ENCODE results near the gene FYN.

The FYN gene

DNA sequence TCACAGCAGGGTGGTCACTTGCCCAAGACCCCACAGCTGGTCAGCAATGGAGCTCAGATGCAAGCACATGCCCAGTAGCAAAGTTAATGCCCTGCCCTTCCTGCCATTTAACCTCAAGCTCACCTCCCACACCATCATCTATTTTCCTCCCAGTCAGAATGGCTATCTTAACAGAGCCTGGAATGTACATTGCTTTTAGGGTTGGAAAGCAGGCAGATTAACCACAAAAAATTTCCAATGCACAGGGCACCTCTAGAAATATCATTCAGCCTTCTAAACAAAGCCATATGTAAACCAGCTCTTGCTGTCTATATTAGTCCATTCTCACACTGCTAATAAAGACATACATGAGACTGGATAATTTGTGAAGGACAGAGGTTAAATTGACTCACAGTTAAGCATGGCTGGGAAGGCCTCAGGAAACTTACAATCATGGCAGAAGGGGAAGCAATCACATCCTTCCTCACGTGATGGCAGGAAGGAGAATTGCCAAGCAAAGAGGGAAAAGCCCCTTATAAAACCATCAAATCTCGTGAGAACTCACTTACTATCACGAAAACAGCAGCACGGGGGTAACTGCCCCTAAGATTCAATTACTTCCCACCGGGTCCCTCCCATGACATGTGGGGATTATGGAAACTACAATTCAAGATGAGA is 106.9 kb downstream of the FYN start:
- Histone ChIP-seq H3K36me3 (ENCODE audit: insufficient read depth, insufficient read length, low read length) (no peaks in the 10 kb centered on the region), H3K27me3 (ENCODE audit: insufficient read depth, insufficient read length) (no peaks in the 10 kb centered on the region), H3K4me3 (ENCODE audit: insufficient read length, low read depth) (no peak overlapping the region), H3K9me3 (ENCODE audit: insufficient read depth, low read length) (no peaks in the 10 kb centered on the region), H3K4me1 (ENCODE audit: insufficient read depth, insufficient read length) (no peaks in the 10 kb centered on the region), H3K9ac (ENCODE audit: insufficient read length, low read depth) (no peak overlapping the region)
- TF ChIP-seq ZNF274 (IDR thresholded peaks at IDR 0.05; ENCODE audit: low read depth, low read length) = no peak
- TF ChIP-seq YY1 (IDR thresholded peaks at IDR 0.05; ENCODE audit: insufficient read depth, insufficient read length) = no peak
- TF ChIP-seq SUZ12 (IDR thresholded peaks at IDR 0.05; ENCODE audit: extremely low read depth, insufficient read depth, insufficient read length) = no peak
- no peak for DNase-seq (ENCODE audit: low read depth, low spot score)

DNA sequence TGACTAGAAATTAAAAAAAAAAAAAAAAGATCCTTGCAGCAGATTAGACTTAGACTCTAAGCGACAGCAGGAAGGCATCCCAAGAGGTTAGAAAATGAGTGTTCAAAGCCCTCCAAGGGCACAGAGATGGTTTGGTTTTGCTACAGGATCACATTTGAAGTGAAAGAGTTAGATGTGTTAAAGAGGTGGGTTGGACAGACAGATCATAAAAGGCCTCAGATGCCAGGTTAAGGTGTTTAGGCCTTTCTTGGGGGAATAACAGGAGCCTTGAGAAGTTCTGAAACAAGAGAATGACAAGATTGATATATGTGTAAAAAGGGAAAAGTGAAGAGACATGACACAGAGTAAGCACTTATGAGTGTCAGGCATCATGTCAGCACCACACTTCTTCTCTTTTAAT is 107.5 kb downstream of the FYN start:
- no peak overlapping the region for H3K4me3 ChIP-seq (ENCODE audit: insufficient read length, low read depth)
- H3K36me3 ChIP-seq (ENCODE audit: insufficient read depth, insufficient read length, low read length) = no peaks in the 10 kb centered on the region
- DNase-seq (ENCODE audit: low read depth, low spot score) = no peak
- no peaks in the 10 kb centered on the region for H3K27me3 ChIP-seq (ENCODE audit: insufficient read depth, insufficient read length)
- no peak overlapping the region for H3K9ac ChIP-seq (ENCODE audit: insufficient read length, low read depth)
- H3K9me3 ChIP-seq (ENCODE audit: insufficient read depth, low read length) = no peaks in the 10 kb centered on the region
- H3K4me1 ChIP-seq (ENCODE audit: insufficient read depth, insufficient read length) = no peaks in the 10 kb centered on the region
- TF ChIP-seq SUZ12 (IDR thresholded peaks at IDR 0.05; ENCODE audit: extremely low read depth, insufficient read depth, insufficient read length) (no peak), YY1 (IDR thresholded peaks at IDR 0.05; ENCODE audit: insufficient read depth, insufficient read length) (no peak), ZNF274 (IDR thresholded peaks at IDR 0.05; ENCODE audit: low read depth, low read length) (no peak)

DNA sequence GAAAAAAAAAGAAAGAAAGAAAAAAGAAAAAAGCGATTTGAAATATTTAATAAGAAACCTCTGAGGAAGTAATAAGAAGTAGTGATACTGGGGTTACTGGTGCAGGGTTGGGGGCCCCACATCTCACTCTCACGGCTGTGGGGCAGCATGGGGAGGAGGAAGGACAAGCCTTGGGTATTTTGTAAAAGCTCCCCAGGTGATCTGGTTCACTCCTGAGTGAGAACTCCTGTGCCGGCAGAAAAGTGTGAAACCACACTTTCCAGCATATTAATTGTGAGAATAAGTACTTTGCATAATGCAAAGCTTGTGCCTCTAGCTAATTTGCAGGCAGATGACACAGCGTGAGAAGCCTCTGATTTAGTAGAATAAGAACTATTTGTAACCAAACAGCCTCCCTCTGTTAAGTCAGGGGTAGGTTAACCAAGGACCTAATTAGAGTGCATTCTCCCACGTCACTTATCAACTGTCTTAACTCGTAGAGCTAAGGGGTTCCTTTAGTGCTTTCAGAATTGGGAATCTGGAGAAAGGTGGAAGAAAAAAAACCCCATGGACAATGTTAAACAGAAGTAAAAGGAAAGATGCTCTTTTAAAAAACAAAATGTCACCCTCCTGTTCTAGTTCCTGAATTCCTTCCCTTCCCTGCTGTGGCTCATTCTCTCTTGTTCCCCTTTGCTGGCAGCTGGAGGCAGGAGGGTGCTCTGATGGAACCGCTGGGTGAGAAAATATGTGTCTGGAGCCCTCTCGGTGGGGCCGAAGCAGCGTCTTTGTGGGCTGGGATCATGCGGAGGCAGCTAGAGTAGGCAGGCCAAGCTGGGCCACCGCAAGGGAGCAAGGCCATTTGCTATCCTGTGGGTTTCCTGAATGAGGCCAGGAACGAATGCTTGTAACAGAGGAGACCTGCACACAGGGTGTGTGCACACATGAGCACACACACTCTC is 108.7 kb downstream of the FYN start:
- TF ChIP-seq SUZ12 (IDR thresholded peaks at IDR 0.05; ENCODE audit: extremely low read depth, insufficient read depth, insufficient read length) = no peak
- TF ChIP-seq ZNF274 (IDR thresholded peaks at IDR 0.05; ENCODE audit: low read depth, low read length) = no peak
- TF ChIP-seq YY1 (IDR thresholded peaks at IDR 0.05; ENCODE audit: insufficient read depth, insufficient read length) = no peak
- Histone ChIP-seq H3K27me3 (ENCODE audit: insufficient read depth, insufficient read length) (no peaks in the 10 kb centered on the region), H3K36me3 (ENCODE audit: insufficient read depth, insufficient read length, low read length) (no peaks in the 10 kb centered on the region), H3K9ac (ENCODE audit: insufficient read length, low read depth) (no peak overlapping the region), H3K9me3 (ENCODE audit: insufficient read depth, low read length) (no peaks in the 10 kb centered on the region), H3K4me3 (ENCODE audit: insufficient read length, low read depth) (no peak overlapping the region), H3K4me1 (ENCODE audit: insufficient read depth, insufficient read length) (no peaks in the 10 kb centered on the region)
- no peak for DNase-seq (ENCODE audit: low read depth, low spot score)

DNA sequence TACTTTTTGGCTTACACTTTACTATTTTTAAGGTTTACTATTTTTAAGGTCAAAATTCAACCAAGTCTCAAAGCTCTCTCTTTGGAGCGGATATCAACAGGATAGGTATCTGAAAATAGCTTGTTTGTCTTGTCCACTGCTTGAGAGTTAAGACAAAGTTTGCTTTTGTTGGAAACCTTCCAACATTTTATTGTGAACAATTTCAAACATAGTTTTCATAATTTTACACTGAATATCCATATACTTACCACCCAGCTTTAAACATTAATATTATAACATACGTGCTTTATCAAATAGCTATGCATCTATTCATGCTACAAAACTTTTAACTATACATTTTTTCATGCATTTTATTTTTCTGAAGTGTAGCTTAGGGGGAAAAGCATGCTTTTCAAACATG is 109.9 kb downstream of the FYN start:
- no peak overlapping the region for H3K4me3 ChIP-seq (ENCODE audit: insufficient read length, low read depth)

DNA sequence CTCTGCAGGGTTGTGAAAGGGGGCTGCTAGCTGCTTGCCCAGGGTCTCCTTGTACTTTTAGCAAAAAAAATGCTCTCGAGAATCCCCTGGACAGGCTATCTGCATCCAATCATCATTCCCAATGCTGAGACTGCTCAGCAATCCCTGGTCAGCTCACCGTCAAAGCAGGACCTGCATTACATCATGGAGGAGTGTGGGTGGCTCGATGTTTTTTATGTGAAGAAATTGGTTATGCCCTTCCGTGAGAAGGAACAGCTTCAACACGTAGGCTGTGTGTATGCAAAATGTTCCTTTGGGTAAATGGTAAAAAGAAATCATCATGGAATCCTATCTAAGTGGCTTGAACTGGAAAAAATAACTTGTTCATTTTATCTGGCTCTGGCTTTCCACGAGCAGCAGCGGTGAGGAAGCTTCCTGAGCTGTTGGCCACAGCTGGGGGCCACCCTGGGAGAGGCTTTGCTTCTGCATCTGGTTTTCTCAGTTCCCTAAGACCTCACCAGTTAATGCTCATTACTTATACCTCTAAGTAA is 111.4 kb downstream of the FYN start:
- H3K4me3 ChIP-seq (ENCODE audit: insufficient read length, low read depth) = no peak overlapping the region
- no peak overlapping the region for H3K9ac ChIP-seq (ENCODE audit: insufficient read length, low read depth)
- H3K9me3 ChIP-seq (ENCODE audit: insufficient read depth, low read length) = no peaks in the 10 kb centered on the region
- H3K27me3 ChIP-seq (ENCODE audit: insufficient read depth, insufficient read length) = no peaks in the 10 kb centered on the region
- no peak for TF ChIP-seq YY1 (IDR thresholded peaks at IDR 0.05; ENCODE audit: insufficient read depth, insufficient read length)
- no peak for TF ChIP-seq SUZ12 (IDR thresholded peaks at IDR 0.05; ENCODE audit: extremely low read depth, insufficient read depth, insufficient read length)
- no peak for TF ChIP-seq ZNF274 (IDR thresholded peaks at IDR 0.05; ENCODE audit: low read depth, low read length)
- H3K36me3 ChIP-seq (ENCODE audit: insufficient read depth, insufficient read length, low read length) = no peaks in the 10 kb centered on the region
- no peak for DNase-seq (ENCODE audit: low read depth, low spot score)
- H3K4me1 ChIP-seq (ENCODE audit: insufficient read depth, insufficient read length) = no peaks in the 10 kb centered on the region

More for the DNA sequence above, 109.9 kb downstream of the FYN start:
- H3K27me3 ChIP-seq (ENCODE audit: insufficient read depth, insufficient read length) = no peaks in the 10 kb centered on the region
- no peaks in the 10 kb centered on the region for H3K4me1 ChIP-seq (ENCODE audit: insufficient read depth, insufficient read length)
- no peak for DNase-seq (ENCODE audit: low read depth, low spot score)
- no peaks in the 10 kb centered on the region for H3K36me3 ChIP-seq (ENCODE audit: insufficient read depth, insufficient read length, low read length)
- TF ChIP-seq YY1 (IDR thresholded peaks at IDR 0.05; ENCODE audit: insufficient read depth, insufficient read length) = no peak
- TF ChIP-seq SUZ12 (IDR thresholded peaks at IDR 0.05; ENCODE audit: extremely low read depth, insufficient read depth, insufficient read length) = no peak
- no peak for TF ChIP-seq ZNF274 (IDR thresholded peaks at IDR 0.05; ENCODE audit: low read depth, low read length)
- H3K9me3 ChIP-seq (ENCODE audit: insufficient read depth, low read length) = no peaks in the 10 kb centered on the region
- no peak overlapping the region for H3K9ac ChIP-seq (ENCODE audit: insufficient read length, low read depth)

DNA sequence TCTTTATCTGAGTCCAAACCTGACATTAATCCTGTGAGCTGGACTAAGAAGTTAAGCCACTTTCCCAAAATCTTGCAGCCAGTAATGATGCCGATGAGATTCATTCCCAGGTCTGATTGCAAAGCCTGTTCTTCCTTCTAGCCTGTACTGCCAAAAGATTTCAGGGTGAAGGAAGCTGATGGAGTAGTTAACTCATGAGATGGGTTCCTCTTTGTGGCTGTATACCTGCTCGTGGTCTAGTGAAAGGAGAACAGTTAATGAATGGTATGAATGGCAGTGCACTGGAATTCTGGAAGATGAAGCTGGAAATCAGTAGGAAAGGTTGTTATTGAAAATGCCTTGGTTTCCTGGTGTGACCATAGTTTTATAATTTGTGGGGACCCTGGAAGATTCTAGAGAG is 112.0 kb downstream of the FYN start:
- H3K4me3 ChIP-seq (ENCODE audit: insufficient read length, low read depth) = no peak overlapping the region
- no peaks in the 10 kb centered on the region for H3K27me3 ChIP-seq (ENCODE audit: insufficient read depth, insufficient read length)
- H3K36me3 ChIP-seq (ENCODE audit: insufficient read depth, insufficient read length, low read length) = no peaks in the 10 kb centered on the region
- H3K4me1 ChIP-seq (ENCODE audit: insufficient read depth, insufficient read length) = no peaks in the 10 kb centered on the region
- no peaks in the 10 kb centered on the region for H3K9me3 ChIP-seq (ENCODE audit: insufficient read depth, low read length)
- no peak for TF ChIP-seq YY1 (IDR thresholded peaks at IDR 0.05; ENCODE audit: insufficient read depth, insufficient read length)
- no peak for TF ChIP-seq SUZ12 (IDR thresholded peaks at IDR 0.05; ENCODE audit: extremely low read depth, insufficient read depth, insufficient read length)
- TF ChIP-seq ZNF274 (IDR thresholded peaks at IDR 0.05; ENCODE audit: low read depth, low read length) = no peak
- DNase-seq (ENCODE audit: low read depth, low spot score) = no peak
- no peak overlapping the region for H3K9ac ChIP-seq (ENCODE audit: insufficient read length, low read depth)

Data from NT2/D1 (cell line).